Measurements from ENCODE around the gene SOX9.

DNA sequence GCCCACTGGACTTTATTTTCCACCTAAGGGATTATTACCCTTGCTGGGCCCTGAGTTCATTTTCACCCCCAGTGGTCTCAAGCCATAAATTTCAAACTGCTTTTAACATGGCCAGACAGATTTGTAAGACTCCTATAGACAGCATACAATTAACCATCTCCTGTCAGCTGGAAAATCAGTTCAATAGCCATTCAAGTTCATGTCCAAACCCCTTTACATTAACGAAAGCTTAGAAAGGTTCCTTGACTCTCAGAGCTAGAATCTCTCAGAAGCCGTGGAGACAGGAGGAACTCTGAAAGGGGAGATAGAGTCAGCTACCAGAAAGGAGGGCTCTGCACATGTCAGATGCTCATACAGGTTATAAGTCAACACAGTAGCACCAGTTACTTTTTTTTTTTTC is 23.3 kb downstream of the SOX9 start:
- TF ChIP-seq, protein P1, sequence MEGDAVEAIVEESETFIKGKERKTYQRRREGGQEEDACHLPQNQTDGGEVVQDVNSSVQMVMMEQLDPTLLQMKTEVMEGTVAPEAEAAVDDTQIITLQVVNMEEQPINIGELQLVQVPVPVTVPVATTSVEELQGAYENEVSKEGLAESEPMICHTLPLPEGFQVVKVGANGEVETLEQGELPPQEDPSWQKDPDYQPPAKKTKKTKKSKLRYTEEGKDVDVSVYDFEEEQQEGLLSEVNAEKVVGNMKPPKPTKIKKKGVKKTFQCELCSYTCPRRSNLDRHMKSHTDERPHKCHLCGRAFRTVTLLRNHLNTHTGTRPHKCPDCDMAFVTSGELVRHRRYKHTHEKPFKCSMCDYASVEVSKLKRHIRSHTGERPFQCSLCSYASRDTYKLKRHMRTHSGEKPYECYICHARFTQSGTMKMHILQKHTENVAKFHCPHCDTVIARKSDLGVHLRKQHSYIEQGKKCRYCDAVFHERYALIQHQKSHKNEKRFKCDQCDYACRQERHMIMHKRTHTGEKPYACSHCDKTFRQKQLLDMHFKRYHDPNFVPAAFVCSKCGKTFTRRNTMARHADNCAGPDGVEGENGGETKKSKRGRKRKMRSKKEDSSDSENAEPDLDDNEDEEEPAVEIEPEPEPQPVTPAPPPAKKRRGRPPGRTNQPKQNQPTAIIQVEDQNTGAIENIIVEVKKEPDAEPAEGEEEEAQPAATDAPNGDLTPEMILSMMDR (conservative IDR thresholded peaks at IDR 0.05): no peak
- no peak for TF ChIP-seq EZH2 (IDR thresholded peaks at IDR 0.05; ENCODE audit: low read depth)

All from PC-9 (cell line).